ENCODE data around the gene MAGI2.

MAGI2 gene

DNA sequence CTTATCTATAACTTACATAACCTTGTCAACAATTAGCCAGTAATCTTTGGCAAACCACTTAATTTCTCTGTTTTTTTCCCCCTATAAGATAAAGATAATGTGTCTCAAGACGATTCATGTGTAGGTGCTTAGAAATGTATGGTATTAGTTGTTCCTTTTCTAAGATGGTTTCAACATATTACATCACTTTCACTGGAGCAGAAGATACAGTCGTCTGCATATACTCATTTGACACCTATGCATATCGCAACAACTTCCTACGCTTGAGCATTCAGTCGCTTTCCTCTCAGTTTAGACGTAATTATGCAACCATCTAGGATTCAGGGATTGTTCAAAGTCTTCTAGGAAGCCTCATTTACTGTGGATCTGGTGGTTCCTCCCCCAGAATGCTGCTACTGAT, 1258.2 kb downstream of the MAGI2 start:
- ChIA-PET CTCF (no interaction called here), POLR2A (ENCODE audit: low non-redundant PET) (no interaction called here)
- DNase-seq (ENCODE audit: low spot score) = no peak
- no peak overlapping the region for H3K27ac ChIP-seq
- TF ChIP-seq, protein P1, sequence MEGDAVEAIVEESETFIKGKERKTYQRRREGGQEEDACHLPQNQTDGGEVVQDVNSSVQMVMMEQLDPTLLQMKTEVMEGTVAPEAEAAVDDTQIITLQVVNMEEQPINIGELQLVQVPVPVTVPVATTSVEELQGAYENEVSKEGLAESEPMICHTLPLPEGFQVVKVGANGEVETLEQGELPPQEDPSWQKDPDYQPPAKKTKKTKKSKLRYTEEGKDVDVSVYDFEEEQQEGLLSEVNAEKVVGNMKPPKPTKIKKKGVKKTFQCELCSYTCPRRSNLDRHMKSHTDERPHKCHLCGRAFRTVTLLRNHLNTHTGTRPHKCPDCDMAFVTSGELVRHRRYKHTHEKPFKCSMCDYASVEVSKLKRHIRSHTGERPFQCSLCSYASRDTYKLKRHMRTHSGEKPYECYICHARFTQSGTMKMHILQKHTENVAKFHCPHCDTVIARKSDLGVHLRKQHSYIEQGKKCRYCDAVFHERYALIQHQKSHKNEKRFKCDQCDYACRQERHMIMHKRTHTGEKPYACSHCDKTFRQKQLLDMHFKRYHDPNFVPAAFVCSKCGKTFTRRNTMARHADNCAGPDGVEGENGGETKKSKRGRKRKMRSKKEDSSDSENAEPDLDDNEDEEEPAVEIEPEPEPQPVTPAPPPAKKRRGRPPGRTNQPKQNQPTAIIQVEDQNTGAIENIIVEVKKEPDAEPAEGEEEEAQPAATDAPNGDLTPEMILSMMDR (conservative IDR thresholded peaks at IDR 0.05; ENCODE audit: low read depth) = no peak

DNA sequence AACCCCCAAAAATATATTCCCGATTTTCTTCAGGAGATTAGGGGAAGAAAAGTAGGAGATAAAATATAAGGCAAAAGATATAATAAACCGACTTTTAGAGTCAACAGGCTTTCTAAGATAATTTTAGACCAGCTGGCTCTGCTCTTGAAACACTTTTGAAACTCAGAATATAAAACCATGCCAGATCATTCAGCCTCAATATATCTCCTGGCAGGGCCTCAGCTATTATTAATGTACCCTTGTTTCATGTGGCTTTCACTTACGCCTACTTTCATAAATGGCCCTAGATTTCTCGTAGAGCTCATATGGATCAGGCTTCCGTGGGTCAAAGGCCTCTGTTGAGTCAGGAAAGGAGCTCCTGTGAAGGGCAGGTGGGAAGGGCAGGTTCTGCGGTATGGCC, 1258.9 kb downstream of the MAGI2 start:
- CTCF ChIA-PET = no interaction called here
- TF ChIP-seq, protein P1 (conservative IDR thresholded peaks at IDR 0.05; ENCODE audit: low read depth) = no peak
- POLR2A ChIA-PET (ENCODE audit: low non-redundant PET) = no interaction called here
- no peak overlapping the region for H3K27ac ChIP-seq
- no peak for DNase-seq (ENCODE audit: low spot score)

DNA sequence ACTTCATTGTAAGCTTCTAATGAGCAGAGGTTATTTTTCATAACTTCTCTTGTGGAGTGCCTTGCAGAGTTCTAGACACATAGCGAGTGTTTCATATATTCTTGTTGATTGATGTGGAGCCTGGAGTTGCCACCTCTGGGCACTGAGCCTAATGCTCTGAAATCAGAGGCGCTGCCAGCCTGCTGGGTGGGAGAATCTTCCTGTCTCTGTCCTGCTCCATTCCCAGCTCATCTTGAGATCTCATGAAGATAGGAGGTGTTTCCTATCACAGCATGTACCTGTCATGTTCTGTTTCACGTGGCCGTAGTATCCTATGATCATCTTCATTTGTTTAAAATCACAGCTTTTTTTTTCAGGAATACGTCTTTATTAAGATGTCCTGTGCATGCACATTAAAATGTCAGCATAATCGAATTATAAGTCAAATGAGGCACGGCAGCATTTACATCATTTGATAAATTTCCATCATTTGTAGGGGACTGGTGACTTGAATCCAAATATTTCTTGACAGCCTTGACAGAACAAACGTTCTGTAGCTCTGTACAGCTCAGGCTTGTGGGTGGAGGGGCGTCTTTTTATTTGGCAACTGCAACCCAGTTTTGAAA, 1261.9 kb downstream of the MAGI2 start:
- ChIA-PET CTCF (no interaction called here), POLR2A (ENCODE audit: low non-redundant PET) (no interaction called here)
- TF ChIP-seq, protein P1 (conservative IDR thresholded peaks at IDR 0.05; ENCODE audit: low read depth) = no peak
- no peak overlapping the region for H3K27ac ChIP-seq
- no peak for DNase-seq (ENCODE audit: low spot score)

DNA sequence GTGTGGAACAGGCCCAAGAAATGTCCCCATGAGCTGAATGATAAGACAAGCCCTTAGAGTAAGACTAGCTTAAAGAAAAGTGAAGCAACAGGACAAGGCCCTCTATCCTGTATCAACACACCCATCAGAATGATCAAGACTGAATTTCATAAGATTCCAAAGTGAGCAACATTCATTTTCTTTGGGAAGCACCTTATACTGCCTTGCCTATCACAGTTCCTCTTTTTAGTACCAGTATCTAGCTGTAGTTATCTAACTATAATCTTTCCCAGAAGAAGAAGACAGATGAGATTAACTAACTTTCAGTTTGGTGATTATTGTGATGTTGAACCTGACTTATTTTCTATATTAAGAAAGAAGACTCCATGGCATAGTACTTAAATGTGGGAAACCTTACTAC, 1263.7 kb downstream of the MAGI2 start:
- DNase-seq (ENCODE audit: low spot score) = no peak
- POLR2A ChIA-PET (ENCODE audit: low non-redundant PET) = no interaction called here
- H3K27ac ChIP-seq = no peak overlapping the region
- CTCF ChIA-PET = no interaction called here
- TF ChIP-seq, protein P1 (conservative IDR thresholded peaks at IDR 0.05; ENCODE audit: low read depth) = no peak

DNA sequence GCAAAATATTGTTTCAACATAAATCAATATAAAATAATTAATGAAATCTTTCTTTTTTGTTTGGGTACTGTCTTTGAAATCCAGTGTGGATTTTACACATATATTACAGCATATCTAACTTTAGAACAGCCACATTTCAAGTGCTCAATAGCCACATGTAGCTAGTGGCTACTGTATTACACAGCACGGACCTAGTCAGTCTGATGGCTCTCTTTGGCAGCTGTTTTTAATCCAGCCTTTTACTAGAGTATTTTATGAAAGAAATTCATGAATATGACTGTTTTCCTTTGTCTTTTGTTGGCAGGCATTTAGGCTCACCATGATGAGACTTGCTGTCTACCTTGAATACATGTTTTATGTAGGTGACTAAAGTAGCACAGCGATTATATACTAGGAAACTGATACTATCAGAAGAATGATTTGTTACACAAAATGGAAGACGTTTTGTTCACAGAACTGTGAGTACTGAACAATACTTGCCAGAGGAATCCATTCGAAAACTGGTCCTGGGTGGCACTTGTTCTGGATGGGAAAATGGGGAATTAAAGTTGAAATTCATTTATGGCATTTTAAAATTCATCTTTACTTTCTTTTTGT, 1268.2 kb downstream of the MAGI2 start:
- CTCF ChIA-PET = no interaction called here
- TF ChIP-seq, protein P1 (conservative IDR thresholded peaks at IDR 0.05; ENCODE audit: low read depth) = no peak
- no peak for DNase-seq (ENCODE audit: low spot score)
- no peak overlapping the region for H3K27ac ChIP-seq
- POLR2A ChIA-PET (ENCODE audit: low non-redundant PET) = no interaction called here

DNA sequence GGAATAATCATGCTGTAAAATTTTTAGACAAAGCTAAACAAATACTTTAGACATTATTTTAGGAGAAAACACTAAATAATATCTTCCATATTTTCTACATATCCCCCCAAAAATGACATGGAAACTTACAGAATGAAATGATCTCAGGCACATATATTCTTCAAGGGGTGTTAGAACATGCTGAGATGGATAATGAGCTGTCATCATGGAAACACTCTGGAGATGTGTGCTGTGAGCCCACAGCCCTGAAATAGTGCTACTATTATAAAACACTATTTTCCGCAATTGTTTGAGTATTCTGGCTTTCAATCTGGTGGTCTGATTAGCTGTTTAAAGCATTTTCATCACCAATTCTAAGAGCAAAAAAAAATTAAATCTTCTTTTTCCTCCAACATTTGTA, 1269.2 kb downstream of the MAGI2 start:
- no peak for DNase-seq (ENCODE audit: low spot score)
- TF ChIP-seq, protein P1 (conservative IDR thresholded peaks at IDR 0.05; ENCODE audit: low read depth) = no peak
- POLR2A ChIA-PET (ENCODE audit: low non-redundant PET) = no interaction called here
- CTCF ChIA-PET = interaction anchor here (0.7 to 0.8 kb wide), 2 partner anchors 10 to 71 kb away, joined by 3 to 5 read pairs; no protein-coding TSS in a partner anchor
- no peak overlapping the region for H3K27ac ChIP-seq
